HG03045 (cell line): ENCODE results near the gene HSD17B8.
"Not testable (repeated sequence)": the region's sequence is repeated elsewhere in the genome, so short reads cannot be mapped to it uniquely, and the experiment has no call there.

Experiments used
- ATAC-seq: cut with Tn5 transposase; IDR thresholded peaks from one replicate; pipeline ENCODE4 v1.9.1; 2021; ENCODE audit warnings: mild to moderate bottlenecking, moderate library complexity; ENCODE audit not compliant: unreplicated experiment

Gene HSD17B8

GRCh38 chr6:33205191-33206026 lies 954 bp downstream of the HSD17B8 start:
- no peak for ATAC-seq

GRCh38 chr6:33206027-33206863 lies 1.8 kb downstream of the HSD17B8 start:
- no peak for ATAC-seq

GRCh38 chr6:33206864-33207551 lies 2.6 kb downstream of the HSD17B8 start:
- ATAC-seq: no peak

- ATAC-seq: no peak
These were observed 3.2 kb downstream of the HSD17B8 start for GRCh38 chr6:33207552-33208090.

- peak; percentile 44 for ATAC-seq
These were observed 3.9 kb downstream of the HSD17B8 start, which contains the start of gene RING1 for GRCh38 chr6:33208091-33208967. TSS of gene RING1 (plus strand) at chr6:33208500. CDS start at chr6:33208823, 323 bp downstream.

GRCh38 chr6:33209856-33210255 lies 5.4 kb downstream of the HSD17B8 start:
- ATAC-seq: no peak

- no peak for ATAC-seq
These were observed 6.7 kb downstream of the HSD17B8 start for GRCh38 chr6:33211136-33211535.

- ATAC-seq: no peak
These were observed 7.4 kb downstream of the HSD17B8 start for GRCh38 chr6:33211666-33212422.

GRCh38 chr6:33212857-33213165 lies 8.4 kb downstream of the HSD17B8 start:
- ATAC-seq: no peak

- ATAC-seq: no peak
These were observed 8.9 kb downstream of the HSD17B8 start for GRCh38 chr6:33213166-33213988.

GRCh38 chr6:33213989-33214335 lies 9.5 kb downstream of the HSD17B8 start:
- no peak for ATAC-seq

GRCh38 chr6:33215271-33216116 lies 11.0 kb downstream of the HSD17B8 start:
- ATAC-seq: no peak

- no peak for ATAC-seq
These were observed 11.7 kb downstream of the HSD17B8 start for GRCh38 chr6:33216117-33216649.

GRCh38 chr6:33217246-33217645 lies 12.8 kb downstream of the HSD17B8 start:
- no peak for ATAC-seq

- no peak for ATAC-seq
These were observed 13.2 kb downstream of the HSD17B8 start for GRCh38 chr6:33217681-33218080.

- ATAC-seq: not testable (repeated sequence)
These were observed 22.2 kb downstream of the HSD17B8 start for GRCh38 chr6:33226503-33227120.

- no peak for ATAC-seq
These were observed 30.8 kb downstream of the HSD17B8 start for GRCh38 chr6:33235221-33235634.
